MCF 10A (cell line): ENCODE data around the gene PRRG4. TPM values are rescaled to one million over a fixed set of nuclear protein-coding genes. Genes with fewer than 3 reads are reported as not detected.

ENCODE experiments used
- BruUV-seq: library from RNA; stranded (reverse); fragments of 400-500 nt; replicated peaks from 2 replicates; lab custom pipeline; 2021; lab: Mats Ljungman, UMichigan
- CTCF ChIA-PET: fragments of 300-600 bp; sonication (Branson Sonifier 250); formaldehyde crosslinking; extraction: SDS; loops from one replicate; lab custom pipeline; 2021; ENCODE audit warnings: antibody characterized with exemption, inconsistent platforms; lab: Yijun Ruan, JAX
- POLR2A ChIA-PET: fragments of 300-600, 350-650 bp; sonication (Branson Sonifier 250); formaldehyde crosslinking; extraction: SDS; loops from one replicate; lab custom pipeline; 2020; ENCODE audit warnings: antibody characterized with exemption, inconsistent platforms; lab: Yijun Ruan, JAX
- DNase-seq: peaks from one replicate; pipeline ENCODE4 v3.0.0-alpha.2; 2018; ENCODE audit not compliant: unreplicated experiment
- H3K27ac Mint-ChIP-seq: one replicate; pipeline ENCODE4 v1.8.0; 2022; ENCODE audit warnings: mild to moderate bottlenecking, low read depth, mixed read lengths; ENCODE audit not compliant: unreplicated experiment
- H3K27me3 Mint-ChIP-seq: one replicate; pipeline ENCODE4 v1.8.0; 2022; ENCODE audit warnings: mixed read lengths; ENCODE audit not compliant: insufficient read depth, unreplicated experiment
- H3K36me3 Mint-ChIP-seq: one replicate; pipeline ENCODE4 v1.8.0; 2022; ENCODE audit warnings: mild to moderate bottlenecking, moderate library complexity, mixed read lengths; ENCODE audit not compliant: insufficient read depth, unreplicated experiment
- H3K4me1 Mint-ChIP-seq: one replicate; pipeline ENCODE4 v1.8.0; 2022; ENCODE audit warnings: mixed read lengths; ENCODE audit not compliant: insufficient read depth, unreplicated experiment
- H3K4me3 Mint-ChIP-seq: one replicate; pipeline ENCODE4 v1.8.0; 2022; ENCODE audit warnings: mild to moderate bottlenecking, moderate library complexity, mixed read lengths; ENCODE audit not compliant: unreplicated experiment
- H3K9me3 Mint-ChIP-seq: one replicate; pipeline ENCODE4 v1.8.0; 2022; ENCODE audit warnings: mixed read lengths; ENCODE audit not compliant: unreplicated experiment
- CTCF ChIP-seq: fragments of 200-600 bp; IDR thresholded peaks from one replicate; pipeline ENCODE4 v1.8.0; 2022; ENCODE audit warnings: antibody characterized with exemption, mild to moderate bottlenecking; ENCODE audit not compliant: unreplicated experiment
- intact Hi-C: fragments of 100-400 bp; cut with micrococcal nuclease; formaldehyde crosslinking; loops from 2 replicates; pipeline ENCODE4 v1.14.1; 2022
- total RNA-seq: library from RNA; stranded (reverse); gene quantifications from 2 replicates; pipeline ENCODE4 v1.2.3, GENCODE V29; 2022

The PRRG4 gene
- total RNA-seq, 1 experiment from 2014 or later, result 1.1 TPM

GRCh38 chr11:32899438-32899837 is 69.7 kb downstream of the PRRG4 start:
- H3K27me3 Mint-ChIP-seq, result no peaks in the 10 kb centered on the region
- no peak overlapping the region for H3K4me3 Mint-ChIP-seq
- no peak overlapping the region for H3K27ac Mint-ChIP-seq
- H3K4me1 Mint-ChIP-seq, result peaks cover 50% of the 10 kb centered on the region
- H3K36me3 Mint-ChIP-seq, result peaks cover 13% of the 10 kb centered on the region
- no peak for DNase-seq
- CTCF ChIA-PET, result no interaction called here
- no peaks in the 10 kb centered on the region for H3K9me3 Mint-ChIP-seq
- POLR2A ChIA-PET, result no interaction called here
- no TSS peak for BruUV-seq
- TF ChIP-seq CTCF, result no peak
- intact Hi-C loops, result no loop called here

GRCh38 chr11:32902089-32902665 is 72.5 kb downstream of the PRRG4 start:
- peak; percentile 30 for DNase-seq
- BruUV-seq, result no TSS peak
- CTCF ChIA-PET, result interaction anchor here (0.6 to 1.0 kb wide), 6 partner anchors 58 to 671 kb away, joined by 3 to 5 read pairs (median 3); no protein-coding TSS in a partner anchor

GRCh38 chr11:32905028-32905667 is 75.4 kb downstream of the PRRG4 start:
- Mint-ChIP-seq H3K4me3 (no peak overlapping the region), H3K36me3 (no peaks in the 10 kb centered on the region), H3K4me1 (peaks cover 23% of the 10 kb centered on the region), H3K9me3 (no peaks in the 10 kb centered on the region), H3K27ac (peak overlapping the region; percentile 31), H3K27me3 (no peaks in the 10 kb centered on the region)
- intact Hi-C loops, result no loop called here
- POLR2A ChIA-PET, result interaction anchor here (0.7 to 2.2 kb wide), 3 partner anchors 10 to 24 kb away, joined by 3 to 13 read pairs (median 7); partner anchors contain the start of gene QSER1
- no peak for DNase-seq
- no peak for TF ChIP-seq CTCF
- CTCF ChIA-PET, result interaction anchor here (0.6 to 1.2 kb wide), 4 partner anchors 13 to 668 kb away, joined by 3 to 4 read pairs (median 3); partner anchors contain the start of gene QSER1
- BruUV-seq, result no TSS peak

More at GRCh38 chr11:32902089-32902665, 72.5 kb downstream of the PRRG4 start:
- no peak for TF ChIP-seq CTCF
- Mint-ChIP-seq H3K9me3 (no peaks in the 10 kb centered on the region), H3K4me3 (no peak overlapping the region), H3K4me1 (peaks cover 43% of the 10 kb centered on the region), H3K27ac (peak overlapping the region; percentile 51), H3K27me3 (no peaks in the 10 kb centered on the region), H3K36me3 (peaks cover 13% of the 10 kb centered on the region)
- POLR2A ChIA-PET, result interaction anchor here (2.0 to 2.5 kb wide), 2 partner anchors 8 to 10 kb away, joined by 8 to 12 read pairs; partner anchors contain the start of gene QSER1
- intact Hi-C loops, result no loop called here

Other genes with a start within 250 kb of the PRRG4 start
- 356 and 443 TPM in 2 replicates for gene EIF3M, start 246.1 kb upstream of the PRRG4 start, total RNA-seq
- gene CCDC73, start 35.3 kb upstream of the PRRG4 start, total RNA-seq, result 0.09 and 0.17 TPM in 2 replicates
- 34.0 and 39.3 TPM in 2 replicates for gene QSER1, start 62.9 kb downstream of the PRRG4 start, total RNA-seq
- 2.2 and 3.6 TPM in 2 replicates for gene DEPDC7, start 186.0 kb downstream of the PRRG4 start, total RNA-seq
- gene TCP11L1, start 209.6 kb downstream of the PRRG4 start, total RNA-seq, result 25.8 and 26.9 TPM in 2 replicates